Neuronal stem cell (in vitro differentiated cells): ENCODE results near the gene RNF157.

ENCODE experiments used
- DNase-seq: peaks from one replicate; pipeline ENCODE4 v3.0.0-alpha.2; 2013; ENCODE audit warnings: low spot score
- H2AFZ ChIP-seq: one replicate; pipeline ENCODE4 v1.6.1; 2013; ENCODE audit warnings: mild to moderate bottlenecking, low read length, inconsistent platforms
- H2AK5ac ChIP-seq: 2 replicates; pipeline ENCODE4 v1.6.1; 2013; ENCODE audit warnings: low read depth, mild to moderate bottlenecking, inconsistent platforms, low read length, moderate library complexity, mixed read lengths
- H2BK120ac ChIP-seq: 2 replicates; pipeline ENCODE4 v1.6.1; 2013; ENCODE audit warnings: low read depth, mild to moderate bottlenecking, inconsistent platforms, low read length, moderate library complexity, mixed read lengths
- H2BK12ac ChIP-seq: one replicate; pipeline ENCODE4 v1.6.1; 2013; ENCODE audit warnings: low read length, inconsistent platforms
- H2BK15ac ChIP-seq: 2 replicates; pipeline ENCODE4 v1.6.1; 2013; ENCODE audit warnings: mild to moderate bottlenecking, low read length, inconsistent platforms, mixed read lengths
- H2BK5ac ChIP-seq: one replicate; pipeline ENCODE4 v1.6.1; 2013; ENCODE audit warnings: inconsistent platforms, mild to moderate bottlenecking, low read length, moderate library complexity
- H3K14ac ChIP-seq: one replicate; pipeline ENCODE4 v1.6.1; 2013; ENCODE audit warnings: low read length, inconsistent platforms
- H3K18ac ChIP-seq: 2 replicates; pipeline ENCODE4 v1.6.1; 2013; ENCODE audit warnings: low read length, inconsistent platforms
- H3K23ac ChIP-seq: 2 replicates; pipeline ENCODE4 v1.6.1; 2013; ENCODE audit warnings: low read depth, mild to moderate bottlenecking, mixed read lengths, low read length, inconsistent platforms; ENCODE audit not compliant: poor library complexity
- H3K27ac ChIP-seq: replicated peaks from 3 replicates; pipeline ENCODE4 v1.5.1; 2013; ENCODE audit warnings: low read length, inconsistent platforms
- H3K27me3 ChIP-seq, 3 experiments: 2 replicates each; pipeline ENCODE4 v1.6.1; 2013; ENCODE audit warnings: low read length in 3 of 3, mild to moderate bottlenecking in 2 of 3, inconsistent platforms in 1 of 3, low read depth in 1 of 3, mixed read lengths in 1 of 3, moderate library complexity in 1 of 3; ENCODE audit not compliant: control insufficient read depth in 3 of 3, insufficient read depth in 3 of 3
- H3K36me3 ChIP-seq, 2 donors: replicated peaks in 1 of 2; 2 replicates each; pipeline ENCODE4 v1.6.1; 2013; ENCODE audit warnings: low read length in 2 of 2; ENCODE audit not compliant: control insufficient read depth in 2 of 2, insufficient read depth in 2 of 2
- H3K4ac ChIP-seq: 2 replicates; pipeline ENCODE4 v1.6.1; 2013; ENCODE audit warnings: inconsistent platforms, mild to moderate bottlenecking, low read length, moderate library complexity
- H3K4me1 ChIP-seq, 2 donors: 1 replicate in 1 of 2; 2 replicates in 1 of 2; pipeline ENCODE4 v1.6.1; 2013; ENCODE audit warnings: low read length in 2 of 2, low read depth in 1 of 2; ENCODE audit not compliant: control insufficient read depth in 2 of 2, insufficient read depth in 1 of 2
- H3K4me2 ChIP-seq: one replicate; pipeline ENCODE4 v1.6.1; 2013; ENCODE audit warnings: mild to moderate bottlenecking, low read length, inconsistent platforms; ENCODE audit not compliant: insufficient read depth, poor library complexity, severe bottlenecking
- H3K4me3 ChIP-seq, 2 donors: 2 replicates each; pipeline ENCODE4 v1.5.1; 2013; ENCODE audit warnings: low read length in 2 of 2, mild to moderate bottlenecking in 2 of 2, inconsistent platforms in 1 of 2, moderate library complexity in 1 of 2
- H3K79me1 ChIP-seq: one replicate; pipeline ENCODE4 v1.6.1; 2013; ENCODE audit warnings: low read depth, mild to moderate bottlenecking, inconsistent platforms, low read length, moderate library complexity
- H3K9ac ChIP-seq: one replicate; pipeline ENCODE4 v1.6.1; 2013; ENCODE audit warnings: mild to moderate bottlenecking, low read depth, low read length, inconsistent platforms; ENCODE audit not compliant: poor library complexity
- H3K9me3 ChIP-seq, 2 donors: replicated peaks in 1 of 2; 2 replicates each; pipeline versions ENCODE3 to v1.6.1; 2013; ENCODE audit warnings: low read length in 2 of 2, mild to moderate bottlenecking in 2 of 2, inconsistent platforms in 1 of 2, low read depth in 1 of 2, mixed read lengths in 1 of 2, moderate library complexity in 1 of 2; ENCODE audit not compliant: control insufficient read depth in 2 of 2, insufficient read depth in 1 of 2
- H4K8ac ChIP-seq: one replicate; pipeline ENCODE4 v1.6.1; 2013; ENCODE audit warnings: low read depth, mild to moderate bottlenecking, inconsistent platforms, low read length, moderate library complexity
- H4K91ac ChIP-seq: one replicate; pipeline ENCODE4 v1.6.1; 2013; ENCODE audit warnings: low read length, low read depth, mild to moderate bottlenecking, inconsistent platforms; ENCODE audit not compliant: poor library complexity
- WGBS, 2 donors: extraction: QIAGEN DNeasy Blood & Tissue Kit; methylation state at CpG; one replicate each; pipeline ENCODE4 v1.1.7; 2013; ENCODE audit warnings: missing lambda C conversion rate in 2 of 2, mixed read lengths in 1 of 2; ENCODE audit not compliant: insufficient read length in 2 of 2, insufficient replicate concordance in 1 of 2; ENCODE audit errors: extremely low coverage in 2 of 2; 5-methylcytosine and 5-hydroxymethylcytosine counted together

The RNF157 gene

DNA sequence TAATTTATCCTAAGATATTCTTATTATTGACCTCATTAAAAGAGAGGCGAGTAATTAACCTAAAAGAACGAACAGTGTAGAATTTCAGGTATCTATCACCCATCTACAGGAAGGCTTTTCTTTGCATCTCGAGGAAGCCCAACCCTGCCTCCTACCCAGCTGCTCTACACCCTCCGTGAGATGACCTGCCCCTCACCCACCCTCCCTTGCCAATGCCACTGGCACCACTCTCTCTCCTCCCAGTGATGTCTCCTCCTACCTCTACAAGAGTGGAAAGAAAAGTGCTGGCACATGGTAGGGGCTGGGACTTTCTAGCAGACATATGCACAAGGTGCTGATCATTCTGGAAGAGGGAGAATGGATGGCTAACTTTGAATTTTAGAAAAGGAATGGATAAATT, 76.4 kb downstream of the RNF157 start:
- Histone ChIP-seq H3K27ac (no peak overlapping the region), H2BK12ac (no peak overlapping the region), H4K8ac (no peak overlapping the region), H2AFZ (no peak overlapping the region), H3K18ac (no peak overlapping the region), H3K4ac (no peak overlapping the region), H3K4me2 (no peak overlapping the region), H3K14ac (no peak overlapping the region), H3K36me3 (peaks cover 2 to 92% of the 10 kb centered on the region in 2 donors), H3K9ac (no peak overlapping the region), H2AK5ac (no peak overlapping the region), H2BK15ac (no peak overlapping the region), H3K27me3 (no peaks in the 10 kb centered on the region), H3K4me1 (peaks cover 0 to 1% of the 10 kb centered on the region in 2 donors), H3K4me3 (no peak overlapping the region), H3K23ac (no peak overlapping the region), H4K91ac (no peak overlapping the region), H3K9me3 (no peaks in the 10 kb centered on the region), H3K79me1 (no peaks in the 10 kb centered on the region), H2BK5ac (no peak overlapping the region), H2BK120ac (no peak overlapping the region)
- no peak for DNase-seq
- no CpG with 5 or more reads among the region's 4 CpGs for WGBS, 2 donors

DNA sequence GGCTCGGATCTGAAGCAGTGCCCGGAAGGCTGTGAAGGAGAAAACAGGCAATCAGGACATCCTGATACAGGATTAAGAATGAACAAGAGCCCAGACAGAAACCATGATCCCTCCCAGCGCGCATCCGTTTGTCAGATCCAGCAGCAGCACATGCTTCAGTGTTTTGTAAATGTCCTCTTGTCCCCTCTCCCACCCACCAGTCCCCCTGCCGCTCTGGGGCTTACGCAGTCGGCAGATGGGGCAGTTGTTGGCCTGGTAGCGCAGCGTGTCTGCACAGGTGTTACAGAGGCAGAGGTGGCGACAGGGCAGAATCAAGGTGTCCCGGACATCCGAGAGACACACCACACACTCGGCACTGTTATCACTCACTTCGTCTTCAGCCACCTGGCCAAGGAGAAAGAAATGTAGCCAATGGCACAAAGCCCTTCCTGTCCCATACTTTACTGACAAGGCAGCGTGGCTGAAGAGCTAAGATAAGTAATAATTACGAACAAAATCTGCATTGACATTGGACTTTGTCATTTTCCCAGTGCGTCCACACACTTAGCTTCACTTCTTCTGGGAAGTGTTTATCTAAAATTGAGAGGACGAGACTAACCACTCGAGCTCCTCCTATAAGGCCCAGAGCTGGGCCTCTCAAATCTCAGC, 78.5 kb downstream of the RNF157 start:
- Histone ChIP-seq H2BK15ac (no peak overlapping the region), H2AK5ac (no peak overlapping the region), H3K9ac (no peak overlapping the region), H2BK12ac (no peak overlapping the region), H2BK5ac (no peak overlapping the region), H4K91ac (no peak overlapping the region), H3K4me3 (no peak overlapping the region), H3K4ac (no peak overlapping the region), H3K9me3 (no peaks in the 10 kb centered on the region), H3K79me1 (no peaks in the 10 kb centered on the region), H3K36me3 (peaks cover 5 to 90% of the 10 kb centered on the region in 2 donors), H2AFZ (no peak overlapping the region), H3K14ac (no peak overlapping the region), H3K4me2 (no peak overlapping the region), H2BK120ac (no peak overlapping the region), H3K27me3 (no peaks in the 10 kb centered on the region), H3K23ac (peak overlapping the region; percentile 5), H3K27ac (no peak overlapping the region), H3K18ac (no peak overlapping the region), H4K8ac (no peak overlapping the region), H3K4me1 (peaks cover 0 to 1% of the 10 kb centered on the region in 2 donors)
- no peak for DNase-seq
- no CpG with 5 or more reads among the region's 20 CpGs for WGBS, 2 donors

GRCh38 chr17:76160896-76161528, 79.3 kb downstream of the RNF157 start:
- no peak overlapping the region for H3K27ac ChIP-seq
- H3K27me3 ChIP-seq, result no peaks in the 10 kb centered on the region
- H3K4me1 ChIP-seq, result peaks cover 0 to 3% of the 10 kb centered on the region in 2 donors
- no peaks in the 10 kb centered on the region for H3K9me3 ChIP-seq
- no peak overlapping the region for H4K8ac ChIP-seq
- H2BK15ac ChIP-seq, result no peak overlapping the region
- no peak overlapping the region for H2BK12ac ChIP-seq
- H3K9ac ChIP-seq, result no peak overlapping the region
- no peak overlapping the region for H3K14ac ChIP-seq
- no peak overlapping the region for H3K4ac ChIP-seq
- H2BK120ac ChIP-seq, result no peak overlapping the region
- H3K79me1 ChIP-seq, result no peaks in the 10 kb centered on the region
- no peak overlapping the region for H2AK5ac ChIP-seq
- H3K23ac ChIP-seq, result no peak overlapping the region
- H3K4me3 ChIP-seq, result no peak overlapping the region
- no peak overlapping the region for H2AFZ ChIP-seq
- no peak overlapping the region for H3K4me2 ChIP-seq
- no peak overlapping the region for H3K18ac ChIP-seq
- DNase-seq, result no peak
- no peak overlapping the region for H4K91ac ChIP-seq
- WGBS, 2 donors, result no CpG with 5 or more reads among the region's 8 CpGs
- no peak overlapping the region for H2BK5ac ChIP-seq
- peaks cover 5 to 90% of the 10 kb centered on the region in 2 donors for H3K36me3 ChIP-seq

DNA sequence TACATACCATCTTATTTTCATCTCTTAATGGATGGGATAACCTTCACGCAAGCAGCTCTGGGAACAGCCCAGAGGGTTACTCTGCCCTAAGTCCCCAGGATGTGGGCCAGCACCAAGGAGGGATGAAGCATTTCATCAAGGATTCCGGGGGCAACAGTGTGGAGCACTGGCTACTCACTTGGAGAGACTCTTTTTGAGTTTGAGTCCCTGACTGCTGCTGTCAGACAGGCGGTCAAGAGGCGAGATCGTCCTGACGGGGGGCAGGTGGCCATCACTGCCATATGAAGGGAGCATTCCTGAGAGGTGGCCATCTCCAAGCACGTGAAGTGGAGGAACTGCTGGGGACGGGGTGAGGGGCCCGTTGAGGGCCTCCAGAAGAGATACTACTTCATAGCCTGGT, 81.1 kb downstream of the RNF157 start:
- Histone ChIP-seq H3K27me3 (no peaks in the 10 kb centered on the region), H3K9ac (peak overlapping the region; percentile 50), H4K8ac (no peak overlapping the region), H3K79me1 (no peaks in the 10 kb centered on the region), H2BK5ac (no peak overlapping the region), H3K27ac (no peak overlapping the region), H3K4me3 (no peak overlapping the region), H3K4ac (no peak overlapping the region), H3K9me3 (no peaks in the 10 kb centered on the region), H3K18ac (no peak overlapping the region), H4K91ac (no peak overlapping the region), H3K23ac (no peak overlapping the region), H2BK15ac (no peak overlapping the region), H3K14ac (no peak overlapping the region), H2BK120ac (no peak overlapping the region), H3K4me2 (no peak overlapping the region), H2AFZ (no peak overlapping the region), H2AK5ac (no peak overlapping the region), H3K36me3 (peaks cover 5 to 95% of the 10 kb centered on the region in 2 donors), H3K4me1 (peaks cover 0 to 3% of the 10 kb centered on the region in 2 donors), H2BK12ac (no peak overlapping the region)
- DNase-seq, result no peak
- no CpG with 5 or more reads among the region's 9 CpGs for WGBS, 2 donors
